DMS153 treated with DMSO at 0.1 percent for 48 hours (cell line): ENCODE data around the gene COPZ2.
"Not testable (repeated sequence)": the region's sequence is repeated elsewhere in the genome, so short reads cannot be mapped to it uniquely, and the experiment has no call there.

Experiments
- DNase-seq: peaks from one replicate; lab custom pipeline; 2025; ENCODE audit not compliant: unreplicated experiment; lab: John Stamatoyannopoulos, UW

Gene COPZ2

DNA sequence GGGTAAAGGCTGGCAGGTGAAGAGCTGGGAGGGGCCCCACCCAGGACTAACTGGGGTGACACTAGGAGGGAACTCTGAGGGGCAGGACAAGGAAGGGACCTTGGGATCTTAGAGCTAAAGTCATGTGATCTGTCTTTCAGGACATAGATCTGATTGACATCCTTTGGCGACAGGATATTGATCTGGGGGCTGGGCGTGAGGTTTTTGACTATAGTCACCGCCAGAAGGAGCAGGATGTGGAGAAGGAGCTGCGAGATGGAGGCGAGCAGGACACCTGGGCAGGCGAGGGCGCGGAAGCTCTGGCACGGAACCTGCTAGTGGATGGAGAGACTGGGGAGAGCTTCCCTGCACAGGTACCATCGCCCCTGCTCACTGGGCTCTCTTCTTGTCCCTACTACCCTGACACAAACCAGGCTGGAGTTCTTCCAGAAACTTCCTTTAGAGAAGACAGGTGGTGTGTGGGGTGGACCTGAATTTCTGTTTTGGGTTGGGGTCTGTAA is 18.7 kb upstream of the COPZ2 start:
- no peak for DNase-seq

DNA sequence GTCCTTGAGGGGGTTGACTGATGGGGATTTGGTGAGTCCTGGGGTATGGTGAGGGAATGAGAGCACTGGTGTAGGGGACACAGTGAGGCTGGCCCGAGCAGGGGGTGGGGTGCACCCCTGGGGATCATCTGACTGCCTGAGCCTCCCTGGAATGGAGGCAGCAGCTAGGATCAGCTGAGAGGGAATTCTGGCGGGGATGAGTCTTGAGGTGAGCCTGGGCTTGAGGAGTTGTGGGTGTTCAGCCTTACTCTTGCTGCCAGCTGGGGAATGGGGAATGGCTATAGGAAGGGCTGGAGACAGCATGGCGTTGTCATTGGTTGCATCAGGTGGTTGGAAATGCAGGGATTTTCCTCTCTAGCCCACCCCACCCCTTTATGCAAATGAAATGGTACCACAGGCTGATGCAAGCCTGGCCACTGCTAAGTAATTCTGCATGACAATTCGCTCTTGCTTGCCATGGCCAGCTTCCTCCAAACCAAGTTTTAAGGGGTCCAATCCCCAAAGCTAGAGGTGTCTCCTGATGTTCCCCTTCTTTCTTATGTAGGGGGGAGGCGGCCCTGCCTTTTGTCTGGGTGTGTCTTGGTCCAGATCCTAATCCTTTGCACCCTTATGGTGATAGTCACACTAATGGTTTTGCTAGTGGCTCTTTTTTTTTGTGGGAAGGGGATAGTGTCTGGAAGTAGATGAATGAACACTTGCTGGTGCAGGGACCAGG is 18.1 kb upstream of the COPZ2 start:
- no peak for DNase-seq

DNA sequence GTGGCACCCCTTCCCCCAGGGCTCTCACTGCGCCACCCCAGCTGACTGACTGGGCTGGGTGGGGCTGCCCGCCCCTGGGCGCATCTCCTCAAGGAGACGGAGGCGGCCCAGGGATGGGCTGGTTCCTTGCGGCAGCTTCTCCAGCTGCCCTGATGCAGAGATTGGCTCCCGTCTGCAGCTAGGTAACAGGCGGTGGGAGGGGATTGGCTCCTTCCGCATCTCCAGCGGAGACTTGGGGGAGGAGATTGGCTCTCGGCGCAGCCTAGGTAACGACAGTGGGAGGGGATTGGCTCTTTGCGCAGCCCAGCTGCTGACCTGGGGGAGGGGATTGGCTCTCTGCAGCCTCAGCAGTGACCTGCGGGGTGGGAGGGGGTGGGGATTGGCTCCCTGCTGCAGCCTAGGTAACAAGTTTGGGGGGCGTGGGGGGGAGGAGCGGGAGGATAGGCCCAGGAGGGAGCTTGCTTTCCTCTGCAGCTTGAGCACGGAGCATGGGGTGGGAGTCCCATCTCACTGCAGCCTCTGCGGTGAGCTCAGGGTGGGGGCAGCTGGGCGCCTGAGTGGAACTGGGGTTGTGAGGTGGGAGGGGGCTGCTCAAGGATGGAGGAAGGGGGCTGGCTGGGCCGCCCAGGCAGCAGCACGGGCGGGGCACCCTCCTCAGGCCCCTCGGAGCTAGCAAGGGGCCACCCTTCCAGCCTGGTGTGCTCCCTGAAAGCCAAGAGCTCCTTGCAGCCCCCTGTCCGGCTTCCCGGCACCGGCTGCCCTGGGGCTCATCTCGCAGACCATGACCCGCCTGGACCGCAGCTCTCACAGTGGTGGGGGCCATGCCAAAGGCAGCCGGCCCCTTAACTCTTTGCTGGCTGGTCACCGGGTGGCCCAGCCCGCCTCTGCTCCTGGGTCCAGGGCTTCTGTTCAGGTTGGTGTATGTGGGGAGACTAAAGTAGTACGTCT is 16.9 kb upstream of the COPZ2 start:
- DNase-seq: no peak

DNA sequence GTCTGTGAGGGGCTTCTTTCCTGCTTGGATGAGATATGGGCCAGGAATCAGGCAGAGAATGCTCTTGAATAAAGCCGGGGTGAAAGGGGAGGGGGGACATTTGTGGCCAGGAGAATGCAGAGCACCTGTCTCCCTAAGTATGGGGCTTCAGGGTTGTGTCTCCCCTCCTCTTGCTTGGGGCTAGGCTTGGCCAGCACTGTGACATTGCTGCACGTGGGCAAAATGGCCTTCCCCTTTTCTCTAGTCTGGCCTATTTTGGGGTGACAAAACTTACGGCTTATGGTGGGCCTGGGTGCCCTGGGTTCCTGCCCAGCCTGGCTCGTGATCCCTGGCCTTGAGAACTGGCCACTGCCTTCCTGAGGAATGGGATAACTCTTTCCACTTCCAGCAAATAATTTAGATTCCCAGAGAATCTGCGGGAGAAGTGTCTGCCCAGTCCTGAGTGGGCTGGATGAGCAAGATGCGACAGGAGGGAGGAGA is 16.2 kb upstream of the COPZ2 start:
- no peak for DNase-seq

DNA sequence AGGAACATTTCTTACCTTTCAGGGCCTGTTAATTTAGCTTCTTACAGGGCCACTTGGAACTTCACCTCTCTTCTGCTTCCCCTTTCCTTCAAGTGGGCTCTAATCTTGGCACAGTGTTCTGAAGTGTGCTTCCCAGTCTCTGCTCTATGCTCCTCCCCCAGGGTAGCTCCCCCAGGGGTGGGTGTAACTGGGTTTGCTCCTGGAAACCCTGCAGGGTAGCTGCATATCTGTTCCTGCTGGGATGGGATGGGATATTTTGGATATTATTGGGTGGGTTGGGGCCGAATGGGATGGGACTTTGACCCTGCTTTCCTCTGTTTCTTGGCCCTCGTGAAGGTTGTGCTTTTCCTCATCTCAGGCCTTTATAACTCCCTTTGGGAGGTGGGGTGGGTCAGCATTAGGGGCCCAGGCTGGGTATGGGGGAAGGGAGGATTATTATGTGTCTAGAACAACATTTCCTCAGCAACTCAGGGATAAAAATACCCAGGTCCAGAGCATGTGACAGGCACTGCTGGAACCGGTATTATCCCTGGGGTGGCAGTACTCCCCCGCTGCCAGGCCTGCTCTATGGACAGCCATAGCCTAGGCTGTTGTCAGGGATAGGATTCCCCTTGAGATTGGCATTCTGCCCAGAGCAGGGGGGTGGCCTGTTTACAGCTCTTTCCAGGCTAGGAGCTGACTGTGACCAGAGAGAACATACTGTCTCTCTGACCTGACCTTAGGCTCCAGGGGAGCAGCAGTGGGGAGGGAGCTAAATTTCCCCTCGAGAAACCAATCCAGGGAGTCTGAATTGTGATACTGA is 15.6 kb upstream of the COPZ2 start:
- peak; percentile 39 for DNase-seq

DNA sequence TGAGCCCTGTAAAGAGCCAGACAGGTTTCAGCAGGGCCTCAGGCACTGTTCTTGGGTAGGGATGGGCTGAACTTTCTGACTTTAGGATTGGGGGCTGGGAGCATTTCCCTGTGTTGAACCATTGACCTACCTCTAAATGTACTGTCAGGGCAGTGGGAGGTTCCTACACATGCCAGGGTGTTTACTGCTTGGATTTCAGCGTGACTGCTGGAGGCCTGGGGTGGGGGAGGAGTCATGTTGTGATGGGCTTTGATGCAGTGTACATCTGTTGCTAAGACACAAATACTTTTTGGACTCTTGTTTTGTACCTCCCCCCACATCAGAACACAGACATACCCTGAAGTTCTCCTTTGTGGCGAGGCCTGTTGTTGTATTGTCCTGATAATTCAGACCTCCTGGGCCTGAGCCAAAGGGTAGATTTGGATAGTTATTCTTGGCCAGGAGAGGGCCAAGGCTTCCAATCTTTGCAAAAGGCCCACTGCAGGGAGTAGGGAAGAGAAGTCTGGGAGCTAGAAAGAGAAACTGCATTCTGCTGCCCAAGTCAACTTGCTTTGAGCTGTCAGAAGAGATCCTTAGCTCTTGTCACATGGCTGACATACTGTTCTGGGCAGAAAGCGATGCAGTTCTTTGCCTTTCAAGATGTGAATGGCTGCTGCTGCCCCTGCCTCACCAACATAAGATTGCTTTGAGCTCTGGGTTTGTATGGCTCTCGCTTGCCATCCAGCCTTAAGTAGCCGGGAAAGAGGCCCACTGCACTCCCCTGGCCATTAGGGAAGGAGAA is 14.3 kb upstream of the COPZ2 start:
- DNase-seq: no peak

DNA sequence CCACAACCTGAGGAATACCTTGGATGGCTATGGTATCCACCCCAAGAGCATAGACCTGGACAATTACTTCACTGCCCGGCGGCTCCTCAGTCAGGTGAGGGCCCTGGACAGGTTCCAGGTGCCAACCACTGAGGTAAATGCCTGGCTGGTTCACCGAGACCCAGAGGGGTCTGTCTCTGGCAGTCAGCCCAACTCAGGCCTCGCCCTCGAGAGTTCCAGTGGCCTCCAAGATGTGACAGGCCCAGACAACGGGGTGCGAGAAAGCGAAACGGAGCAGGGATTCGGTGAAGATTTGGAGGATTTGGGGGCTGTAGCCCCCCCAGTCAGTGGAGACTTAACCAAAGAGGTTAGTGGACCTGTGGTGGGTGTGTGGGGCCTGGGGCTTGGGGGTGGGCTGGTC is 13.7 kb upstream of the COPZ2 start:
- DNase-seq: no peak

DNA sequence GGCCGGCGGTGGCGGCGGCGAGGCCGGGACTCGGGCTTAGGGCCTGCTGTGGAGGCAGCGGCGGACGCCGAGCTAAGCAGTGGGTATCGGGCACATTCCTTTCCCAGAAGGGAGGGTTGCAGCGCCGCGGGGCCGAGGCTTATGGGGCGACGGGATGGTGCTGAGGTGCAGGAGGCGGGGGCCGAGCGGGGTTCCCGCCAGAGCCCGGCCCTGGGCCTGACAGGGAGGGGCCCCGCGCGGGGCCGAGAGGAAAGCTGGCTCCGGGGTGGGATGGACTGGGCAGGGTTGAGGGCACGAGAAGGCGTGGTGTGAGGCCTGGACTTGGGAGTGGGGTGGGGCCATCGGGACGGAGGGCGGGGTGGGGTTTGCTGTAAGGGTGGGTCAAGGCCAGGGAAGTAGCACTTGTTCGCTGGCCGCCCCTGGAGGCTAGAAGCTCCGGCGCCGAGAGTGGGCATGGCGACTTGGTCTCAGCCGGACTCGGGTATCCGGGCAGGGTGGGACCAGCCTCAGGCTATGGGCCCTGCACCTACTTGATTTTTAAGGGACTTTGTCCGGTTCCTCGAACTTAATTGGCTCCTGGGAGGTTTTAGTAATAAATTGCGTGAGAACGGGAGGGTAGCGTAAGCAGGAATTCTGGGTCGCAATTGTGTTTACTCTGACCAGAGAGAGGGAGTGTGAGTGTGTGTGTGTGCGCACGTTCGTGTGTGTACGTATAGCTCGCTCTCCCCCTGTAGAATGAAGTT is 11.0 kb upstream of the COPZ2 start:
- DNase-seq: peak; percentile 50

DNA sequence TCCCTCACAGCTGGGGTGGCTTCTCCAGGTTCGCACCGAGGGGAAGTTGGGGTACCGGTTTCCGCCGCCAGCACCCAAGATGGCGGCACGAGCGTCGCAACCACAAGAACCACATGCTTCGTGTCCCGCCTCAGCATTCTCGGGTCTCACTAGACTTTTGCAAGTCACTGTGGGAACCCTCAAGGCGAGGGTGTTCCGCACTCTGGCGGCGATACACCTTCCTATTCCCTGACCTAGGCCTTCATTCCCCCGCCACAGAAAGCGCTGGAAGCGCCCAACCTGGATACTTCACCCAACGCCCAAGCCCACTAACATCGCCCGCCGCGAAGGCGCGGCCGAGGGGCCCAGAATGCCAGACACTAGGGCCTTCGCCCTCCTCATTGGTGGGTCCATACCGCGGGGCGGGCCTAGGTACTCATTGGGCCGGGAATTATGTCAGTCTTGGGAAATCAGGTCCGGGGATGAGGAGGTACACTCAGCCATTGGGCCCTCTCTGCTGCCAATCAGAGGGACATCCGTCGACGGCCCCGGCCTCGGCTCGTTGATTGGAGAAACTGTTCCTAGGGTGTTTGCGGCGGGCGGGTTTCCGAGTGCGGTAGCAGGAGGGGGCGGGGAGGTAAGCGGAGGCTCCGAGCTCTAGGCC is 10.3 kb upstream of the COPZ2 start, which contains the start of gene NFE2L1:
TSS of gene NFE2L1 (plus strand) at position 619 of the 643 bp plus-strand sequence. CDS start 2,760 bp downstream, outside the sequence.
- DNase-seq: peak; percentile 98

DNA sequence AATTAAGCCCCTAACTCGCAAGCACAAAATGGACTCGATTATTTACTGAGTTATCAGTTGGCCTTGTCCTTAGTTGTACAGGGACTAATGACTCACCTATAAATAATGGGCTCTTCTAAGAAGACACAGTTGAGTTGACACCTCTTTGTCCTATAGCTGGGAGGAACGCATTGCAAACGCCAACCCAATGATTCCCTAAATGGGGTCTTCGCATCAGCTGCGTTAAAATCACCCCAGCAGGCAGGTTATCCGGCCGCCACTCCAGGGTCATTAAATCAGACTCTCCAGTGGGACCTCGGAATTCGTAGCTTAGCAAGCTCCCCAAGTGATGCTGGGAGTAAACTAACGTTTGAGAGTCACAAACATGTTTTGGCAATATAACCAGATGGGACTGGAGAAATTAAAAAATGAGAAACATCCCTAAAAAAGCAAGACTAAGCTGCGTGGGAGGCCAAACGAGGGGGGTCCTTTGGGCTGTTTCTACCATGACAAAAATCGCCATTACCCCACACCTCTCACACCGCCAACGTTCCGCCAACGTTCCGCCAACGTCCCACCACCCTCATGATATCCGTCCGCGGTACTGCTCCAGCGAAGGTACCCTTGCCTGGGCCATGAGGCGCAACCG is 9.6 kb upstream of the COPZ2 start:
- DNase-seq: no peak

DNA sequence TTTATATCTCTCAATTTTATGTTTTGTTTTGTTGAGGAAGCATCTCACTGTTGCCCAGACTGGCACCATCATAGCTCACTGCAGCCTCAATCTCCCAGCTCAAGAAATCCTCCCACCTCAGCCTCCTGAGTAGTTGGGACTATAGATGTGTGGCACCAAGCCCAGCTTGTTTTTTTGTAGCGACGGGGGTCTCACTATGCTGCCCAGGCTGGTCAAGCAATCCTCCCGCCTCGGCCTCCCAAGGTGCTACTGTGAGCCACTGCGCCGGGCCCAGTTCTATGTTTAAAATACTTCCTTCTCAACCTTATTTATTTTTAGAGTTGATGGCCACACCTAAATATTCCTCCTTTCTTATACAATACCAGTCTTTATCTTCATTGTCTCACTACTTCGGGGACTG is 8.7 kb upstream of the COPZ2 start:
- no peak for DNase-seq

DNA sequence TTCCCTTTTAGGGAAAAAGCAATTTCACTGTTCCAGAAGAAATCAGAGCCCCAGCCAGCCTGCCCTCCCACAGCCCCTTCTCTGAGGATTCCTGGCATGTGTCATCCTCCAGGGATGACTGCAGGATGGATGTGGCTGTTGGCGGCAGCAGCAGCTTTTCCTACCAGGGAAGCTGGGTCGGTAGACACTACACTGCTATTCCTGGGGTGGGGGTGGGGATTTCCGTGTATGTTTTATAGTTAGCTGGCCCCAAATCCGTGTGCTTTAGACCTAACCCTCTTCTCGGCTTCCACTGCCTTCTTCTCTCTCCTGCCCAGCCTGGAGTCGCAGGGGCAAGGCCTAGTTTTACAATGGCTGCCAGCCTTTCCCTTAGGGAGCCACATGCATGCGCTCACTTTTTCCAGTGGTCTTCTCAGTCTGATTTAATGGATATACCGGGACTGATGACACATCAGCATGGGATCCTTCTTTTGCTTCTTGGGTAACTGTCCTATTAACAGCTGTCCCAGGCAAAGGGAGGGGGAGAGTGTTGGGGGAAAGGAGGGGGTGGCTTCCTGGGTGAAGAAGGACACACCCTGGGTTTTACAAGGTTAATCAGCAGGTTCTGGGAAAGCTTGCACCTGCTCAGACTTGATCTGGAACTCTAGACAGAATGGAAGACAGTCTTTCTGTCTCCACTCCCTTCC is 7.9 kb upstream of the COPZ2 start:
- no peak for DNase-seq

DNA sequence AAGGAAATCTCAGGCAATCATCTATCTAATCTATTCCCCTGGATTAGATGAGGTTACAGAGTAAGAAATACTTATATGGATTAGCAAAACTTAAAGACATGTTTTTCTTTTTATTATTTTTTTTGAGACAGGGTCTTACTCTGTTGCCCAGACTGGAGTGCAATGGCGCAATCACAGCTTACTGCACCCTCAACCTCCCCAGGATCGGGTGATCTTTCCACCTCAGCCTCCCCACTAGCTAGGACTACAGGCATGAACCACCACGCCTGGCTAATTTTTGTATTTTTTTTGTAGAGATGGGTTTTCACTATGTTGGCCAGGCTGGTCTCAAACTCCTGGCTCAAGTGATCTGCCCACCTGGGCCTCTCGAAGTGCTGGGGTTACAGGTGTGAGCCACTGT is 7.3 kb upstream of the COPZ2 start:
- no peak for DNase-seq

DNA sequence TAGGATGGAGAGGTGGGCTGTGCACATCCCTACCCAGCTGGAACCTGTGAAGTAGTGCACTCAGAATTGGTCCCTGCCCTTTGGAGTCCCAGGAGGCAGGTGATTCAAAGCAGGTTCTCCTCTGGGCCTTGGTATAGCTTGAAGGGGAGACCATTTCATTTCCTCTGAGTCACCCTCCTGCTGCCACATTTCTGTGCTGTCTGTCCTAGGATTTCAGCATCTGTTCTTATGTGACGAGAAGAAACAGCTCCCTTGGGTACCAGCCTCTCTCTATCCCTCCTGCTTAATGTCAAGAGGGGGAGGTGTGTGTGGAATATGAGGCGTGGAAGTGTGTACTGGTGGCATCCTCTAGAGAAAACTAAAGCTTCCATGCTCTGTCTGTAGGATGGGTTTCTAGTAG is 5.6 kb upstream of the COPZ2 start:
- DNase-seq: no peak

DNA sequence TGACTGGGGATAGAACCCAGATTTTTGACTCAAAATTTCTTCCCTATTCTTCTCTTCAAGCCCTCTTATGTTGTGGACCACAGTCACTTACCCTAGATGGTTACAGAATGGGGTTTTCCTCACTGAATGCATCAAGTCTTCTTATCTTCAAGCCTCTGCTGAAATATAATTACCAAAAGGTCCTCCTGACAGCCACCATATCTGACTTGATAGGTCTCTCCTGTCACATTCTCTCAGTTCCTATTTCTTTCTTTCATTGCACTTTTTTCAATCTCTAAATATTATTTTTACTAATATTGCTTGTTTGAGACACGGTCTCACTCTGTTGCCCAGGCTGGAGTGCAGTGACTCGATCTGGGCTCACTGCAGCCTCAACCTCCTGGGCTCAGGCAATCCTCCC is 1.1 kb upstream of the COPZ2 start:
- no peak for DNase-seq

DNA sequence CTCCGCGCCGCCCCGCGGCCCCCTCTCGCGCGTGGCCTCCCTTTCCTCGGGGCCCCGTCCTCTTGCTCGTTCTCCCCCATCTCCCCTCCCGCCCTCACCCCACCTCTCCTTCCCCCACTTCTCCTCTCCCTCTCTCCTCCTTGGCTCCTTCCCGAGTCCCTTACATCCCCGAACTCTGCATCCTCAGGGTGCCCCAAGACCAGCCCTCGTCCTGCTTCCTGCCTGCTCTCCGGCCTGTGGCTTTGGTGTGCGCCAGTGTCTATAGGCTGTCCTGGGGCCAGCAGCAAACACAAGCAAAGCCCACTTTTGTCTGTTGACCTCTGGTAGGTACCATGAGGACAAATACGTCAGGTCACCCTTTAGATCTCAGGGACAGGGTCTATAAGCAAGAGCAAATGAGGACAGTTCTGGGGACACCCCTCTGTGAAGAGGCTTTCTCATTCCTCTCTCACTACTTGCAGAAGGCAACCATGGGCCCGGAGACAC is 284 bp upstream of the COPZ2 start:
- no peak for DNase-seq

DNA sequence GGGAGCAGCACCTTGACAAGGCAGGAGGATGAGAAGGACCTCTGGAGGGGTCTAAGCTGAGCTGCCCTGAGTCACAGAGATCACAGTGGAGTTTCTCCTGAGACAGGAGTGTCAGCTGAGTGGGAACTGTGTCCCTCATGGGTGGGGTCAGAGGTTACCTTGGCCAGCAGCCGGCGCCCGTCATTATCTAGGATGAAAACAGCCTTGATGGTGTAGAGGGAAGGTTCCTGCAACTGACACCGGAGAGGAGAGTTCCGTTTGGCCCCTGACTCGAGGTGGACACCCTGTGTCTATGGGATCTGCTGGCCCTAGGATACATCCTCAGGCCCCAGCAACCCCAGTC is 933 bp downstream of the COPZ2 start:
- DNase-seq: no peak

DNA sequence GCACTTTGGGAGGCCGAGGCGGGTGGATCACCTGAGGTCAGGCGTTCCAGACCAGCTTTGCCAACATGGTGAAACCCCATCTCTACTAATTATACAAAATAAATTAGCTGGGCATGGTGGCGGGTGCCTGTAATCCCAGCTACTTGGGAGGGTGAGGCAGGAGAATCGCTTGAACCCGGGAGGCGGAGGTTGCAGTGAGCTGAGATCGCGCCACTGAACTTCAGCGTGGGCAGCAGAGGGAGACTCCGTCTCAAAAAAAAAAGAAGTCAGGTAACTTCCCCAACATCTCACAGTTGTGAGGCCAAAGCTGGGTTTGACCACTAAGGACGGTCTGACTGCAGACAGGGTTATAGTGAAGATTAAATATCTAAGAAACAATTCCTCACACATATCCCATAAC is 2.9 kb downstream of the COPZ2 start:
- DNase-seq: not testable (repeated sequence)
